ENCODE data around the gene NAA35. TPM values are rescaled to one million over a fixed set of nuclear protein-coding genes. Genes with fewer than 3 reads are reported as not detected.

The NAA35 gene
- polyA plus RNA-seq, 1 of the 3 experiments (the other 2 are of a cell fraction): 9.0 TPM

DNA sequence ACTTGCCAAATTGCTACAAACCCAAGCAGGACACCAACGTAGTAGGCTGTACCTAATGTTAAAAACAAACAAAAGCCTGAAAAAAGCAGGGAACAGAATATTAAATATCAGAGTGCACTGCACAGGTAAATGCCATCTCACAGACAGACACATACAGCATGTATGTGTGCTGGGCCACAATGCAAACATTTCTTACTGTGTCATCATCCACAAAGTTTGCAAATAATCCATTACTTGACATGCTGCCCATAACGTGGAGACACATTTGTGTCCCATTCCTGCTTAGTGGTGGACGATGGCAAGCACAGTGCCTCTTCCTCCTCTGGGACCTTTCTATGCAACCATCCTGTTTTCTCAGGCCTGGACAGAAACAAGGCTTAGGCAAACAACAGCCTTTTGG lies 113.7 kb downstream of the NAA35 start:
- TF ChIP-seq NRF1 (IDR thresholded peaks at IDR 0.05; ENCODE audit: low read depth, low read length): no peak
- no peak for TF ChIP-seq TEAD4 (IDR thresholded peaks at IDR 0.05; ENCODE audit: borderline replicate concordance, insufficient read depth)
- TF ChIP-seq, protein P1, sequence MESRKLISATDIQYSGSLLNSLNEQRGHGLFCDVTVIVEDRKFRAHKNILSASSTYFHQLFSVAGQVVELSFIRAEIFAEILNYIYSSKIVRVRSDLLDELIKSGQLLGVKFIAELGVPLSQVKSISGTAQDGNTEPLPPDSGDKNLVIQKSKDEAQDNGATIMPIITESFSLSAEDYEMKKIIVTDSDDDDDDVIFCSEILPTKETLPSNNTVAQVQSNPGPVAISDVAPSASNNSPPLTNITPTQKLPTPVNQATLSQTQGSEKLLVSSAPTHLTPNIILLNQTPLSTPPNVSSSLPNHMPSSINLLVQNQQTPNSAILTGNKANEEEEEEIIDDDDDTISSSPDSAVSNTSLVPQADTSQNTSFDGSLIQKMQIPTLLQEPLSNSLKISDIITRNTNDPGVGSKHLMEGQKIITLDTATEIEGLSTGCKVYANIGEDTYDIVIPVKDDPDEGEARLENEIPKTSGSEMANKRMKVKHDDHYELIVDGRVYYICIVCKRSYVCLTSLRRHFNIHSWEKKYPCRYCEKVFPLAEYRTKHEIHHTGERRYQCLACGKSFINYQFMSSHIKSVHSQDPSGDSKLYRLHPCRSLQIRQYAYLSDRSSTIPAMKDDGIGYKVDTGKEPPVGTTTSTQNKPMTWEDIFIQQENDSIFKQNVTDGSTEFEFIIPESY (IDR thresholded peaks at IDR 0.05; ENCODE audit: borderline replicate concordance, low read depth): no peak
- no peak for TF ChIP-seq JUND (IDR thresholded peaks at IDR 0.05)
- no peak for TF ChIP-seq ELF1 (IDR thresholded peaks at IDR 0.05)
- TF ChIP-seq MEF2A (IDR thresholded peaks at IDR 0.05; ENCODE audit: borderline replicate concordance, low read depth): no peak
- no peak for TF ChIP-seq RFX5 (IDR thresholded peaks at IDR 0.05; ENCODE audit: low read length)
- no peak for TF ChIP-seq GATA2 (CRISPR knock-in tag; IDR thresholded peaks at IDR 0.05)
- TF ChIP-seq SIN3A (IDR thresholded peaks at IDR 0.05; ENCODE audit: borderline replicate concordance, low read depth, low read length): no peak
- no peak for TF ChIP-seq FOSL2 (IDR thresholded peaks at IDR 0.05; ENCODE audit: borderline replicate concordance, low read depth)
- TF ChIP-seq EP300 (IDR thresholded peaks at IDR 0.05; ENCODE audit: borderline replicate concordance in 1 of 2, low read depth in 1 of 2, low read length in 1 of 2): no peak
- TF ChIP-seq TCF12 (IDR thresholded peaks at IDR 0.05): no peak
- H4K20me1 ChIP-seq (ENCODE audit: insufficient read depth): no peaks in the 10 kb centered on the region
- CTCF ChIA-PET: interaction anchor here (0.7 kb wide), 1 partner anchor 14 kb away, joined by 3 read pairs; no protein-coding TSS in a partner anchor
- H3K27me3 ChIP-seq (ENCODE audit: insufficient read depth): no peaks in the 10 kb centered on the region
- WGBS (ENCODE audit: low lambda C conversion rate): 89% methylated on average over 3 of the region's 3 CpGs
- H3K9me2 ChIP-seq: no peaks in the 10 kb centered on the region
- POLR2A ChIA-PET: no interaction called here
- H3K27ac ChIP-seq (ENCODE audit: low read depth in 2 of 2, low read length in 1 of 2): no peak overlapping the region
- no peaks in the 10 kb centered on the region for H3K36me3 ChIP-seq (replicated peaks in 1 of 2; ENCODE audit: control insufficient read depth in 1 of 2, insufficient read depth in 2 of 2, low read length in 1 of 2)
- H3K4me2 ChIP-seq: no peak overlapping the region
- DNase-seq: no peak
- H3K9me3 ChIP-seq: no peaks in the 10 kb centered on the region
- H2AFZ ChIP-seq (ENCODE audit: low read depth): no peak overlapping the region
- H3K9ac ChIP-seq: no peak overlapping the region
- no peaks in the 10 kb centered on the region for H3K4me1 ChIP-seq (ENCODE audit: control insufficient read depth in 1 of 2, insufficient read depth in 2 of 2, low read depth in 1 of 2, low read length in 1 of 2)
- H3K4me3 ChIP-seq (ENCODE audit: low read depth in 2 of 2, low read length in 1 of 2): no peak overlapping the region
- 0 out of 2 replicates have a peak, but pooled peaks cover 2% of the 10 kb centered on the region for H3K79me2 ChIP-seq (ENCODE audit: insufficient read depth)
- no peaks in the 10 kb centered on the region for H3F3A ChIP-seq (replicated peaks; ENCODE audit: insufficient read depth)

DNA sequence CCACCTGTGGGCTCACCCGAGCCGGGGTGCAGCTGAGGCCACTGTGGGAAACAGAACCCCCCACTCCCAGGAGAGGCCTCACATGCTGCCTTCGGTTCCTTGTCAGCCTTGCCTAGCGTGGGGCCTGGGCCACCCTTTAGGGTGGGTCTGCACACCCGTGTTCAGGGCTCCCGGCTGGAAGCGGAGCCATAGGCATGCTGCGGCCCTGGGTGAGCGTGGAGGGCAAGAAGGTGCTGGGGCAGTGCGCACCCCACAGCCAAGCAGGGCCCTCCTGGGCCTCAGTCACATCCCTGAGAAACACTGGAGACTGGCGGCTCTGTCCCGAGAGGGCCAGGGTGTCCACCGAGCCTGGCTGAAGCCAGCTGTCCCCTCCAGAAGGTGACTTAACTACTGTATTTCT lies 116.5 kb downstream of the NAA35 start:
- Histone ChIP-seq H4K20me1 (ENCODE audit: insufficient read depth) (no peaks in the 10 kb centered on the region), H3K36me3 (replicated peaks in 1 of 2; ENCODE audit: control insufficient read depth in 1 of 2, insufficient read depth in 2 of 2, low read length in 1 of 2) (peaks cover 0 to 4% of the 10 kb centered on the region in 2 experiments), H3K9ac (no peak overlapping the region), H3K79me2 (ENCODE audit: insufficient read depth) (0 out of 2 replicates have a peak, but pooled peaks cover 2% of the 10 kb centered on the region), H3F3A (replicated peaks; ENCODE audit: insufficient read depth) (no peaks in the 10 kb centered on the region), H3K27me3 (ENCODE audit: insufficient read depth) (no peaks in the 10 kb centered on the region), H3K9me2 (no peaks in the 10 kb centered on the region), H3K27ac (ENCODE audit: low read depth in 2 of 2, low read length in 1 of 2) (no peak overlapping the region), H2AFZ (ENCODE audit: low read depth) (no peak overlapping the region), H3K4me3 (ENCODE audit: low read depth in 2 of 2, low read length in 1 of 2) (no peak overlapping the region), H3K4me1 (ENCODE audit: control insufficient read depth in 1 of 2, insufficient read depth in 2 of 2, low read depth in 1 of 2, low read length in 1 of 2) (no peaks in the 10 kb centered on the region), H3K9me3 (no peaks in the 10 kb centered on the region), H3K4me2 (no peak overlapping the region)
- ChIA-PET POLR2A (no interaction called here), CTCF (interaction anchor here (0.6 kb wide), 1 partner anchor 114 kb away, joined by 3 read pairs; no protein-coding TSS in a partner anchor)
- 92% methylated on average over 2 of the region's 13 CpGs for WGBS (ENCODE audit: low lambda C conversion rate)
- DNase-seq: no peak
- no peak for TF ChIP-seq POLR2AphosphoS5 (IDR thresholded peaks at IDR 0.05; ENCODE audit: low read depth, low read length)
- no peak for TF ChIP-seq SIN3A (IDR thresholded peaks at IDR 0.05; ENCODE audit: borderline replicate concordance, low read depth, low read length)
- no peak for TF ChIP-seq RCOR1 (IDR thresholded peaks at IDR 0.05; ENCODE audit: low read length)
- TF ChIP-seq CHD2 (IDR thresholded peaks at IDR 0.05; ENCODE audit: low read length, partially characterized antibody): no peak
- no peak for TF ChIP-seq MEF2A (IDR thresholded peaks at IDR 0.05; ENCODE audit: borderline replicate concordance, low read depth)
- no peak for TF ChIP-seq ELF1 (IDR thresholded peaks at IDR 0.05)
- no peak for TF ChIP-seq TCF12 (IDR thresholded peaks at IDR 0.05)
- TF ChIP-seq TAF1 (IDR thresholded peaks at IDR 0.05; ENCODE audit: borderline replicate concordance, low read depth, low read length): no peak
- no peak for TF ChIP-seq SMC3 (IDR thresholded peaks at IDR 0.05; ENCODE audit: low read depth, low read length)
- no peak for TF ChIP-seq FOXJ3 (CRISPR knock-in tag; IDR thresholded peaks at IDR 0.05)
- no peak for TF ChIP-seq RXRA (IDR thresholded peaks at IDR 0.05; ENCODE audit: borderline replicate concordance, low read depth)
- TF ChIP-seq, protein P2, sequence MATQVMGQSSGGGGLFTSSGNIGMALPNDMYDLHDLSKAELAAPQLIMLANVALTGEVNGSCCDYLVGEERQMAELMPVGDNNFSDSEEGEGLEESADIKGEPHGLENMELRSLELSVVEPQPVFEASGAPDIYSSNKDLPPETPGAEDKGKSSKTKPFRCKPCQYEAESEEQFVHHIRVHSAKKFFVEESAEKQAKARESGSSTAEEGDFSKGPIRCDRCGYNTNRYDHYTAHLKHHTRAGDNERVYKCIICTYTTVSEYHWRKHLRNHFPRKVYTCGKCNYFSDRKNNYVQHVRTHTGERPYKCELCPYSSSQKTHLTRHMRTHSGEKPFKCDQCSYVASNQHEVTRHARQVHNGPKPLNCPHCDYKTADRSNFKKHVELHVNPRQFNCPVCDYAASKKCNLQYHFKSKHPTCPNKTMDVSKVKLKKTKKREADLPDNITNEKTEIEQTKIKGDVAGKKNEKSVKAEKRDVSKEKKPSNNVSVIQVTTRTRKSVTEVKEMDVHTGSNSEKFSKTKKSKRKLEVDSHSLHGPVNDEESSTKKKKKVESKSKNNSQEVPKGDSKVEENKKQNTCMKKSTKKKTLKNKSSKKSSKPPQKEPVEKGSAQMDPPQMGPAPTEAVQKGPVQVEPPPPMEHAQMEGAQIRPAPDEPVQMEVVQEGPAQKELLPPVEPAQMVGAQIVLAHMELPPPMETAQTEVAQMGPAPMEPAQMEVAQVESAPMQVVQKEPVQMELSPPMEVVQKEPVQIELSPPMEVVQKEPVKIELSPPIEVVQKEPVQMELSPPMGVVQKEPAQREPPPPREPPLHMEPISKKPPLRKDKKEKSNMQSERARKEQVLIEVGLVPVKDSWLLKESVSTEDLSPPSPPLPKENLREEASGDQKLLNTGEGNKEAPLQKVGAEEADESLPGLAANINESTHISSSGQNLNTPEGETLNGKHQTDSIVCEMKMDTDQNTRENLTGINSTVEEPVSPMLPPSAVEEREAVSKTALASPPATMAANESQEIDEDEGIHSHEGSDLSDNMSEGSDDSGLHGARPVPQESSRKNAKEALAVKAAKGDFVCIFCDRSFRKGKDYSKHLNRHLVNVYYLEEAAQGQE (IDR thresholded peaks at IDR 0.05; ENCODE audit: low read depth, low read length): no peak
- no peak for TF ChIP-seq RFX5 (IDR thresholded peaks at IDR 0.05; ENCODE audit: low read length)
- TF ChIP-seq, protein P1 (IDR thresholded peaks at IDR 0.05; ENCODE audit: borderline replicate concordance, low read depth): no peak
- TF ChIP-seq GATA2 (CRISPR knock-in tag; IDR thresholded peaks at IDR 0.05): no peak

Data from SK-N-SH (cell line).